D721Med (cell line): Measurements from ENCODE around the gene JCHAIN.

Experiments
- DNase-seq: peaks from one replicate; pipeline ENCODE4 v3.0.0; 2011; ENCODE audit warnings: low spot score; ENCODE audit not compliant: insufficient read length
- FAIRE-seq: peaks from 2 replicates; lab custom pipeline; 2011; peaks lifted over from hg19 to GRCh38; lab: Jason Lieb, UNC
- CTCF ChIP-seq: IDR thresholded peaks from 2 replicates; pipeline ENCODE4 v1.5.1; 2012; ENCODE audit warnings: mild to moderate bottlenecking, control low read depth; ENCODE audit not compliant: insufficient read depth; ENCODE audit errors: missing control alignments

JCHAIN gene

GRCh38 chr4:70606459-70606858 lies 59.8 kb downstream of the JCHAIN start:
- no peak for DNase-seq
- FAIRE-seq: no peak
- TF ChIP-seq CTCF: no peak
